ENCODE measurements around the gene ITGA4. TPM values are rescaled to one million over a fixed set of nuclear protein-coding genes. Genes with fewer than 3 reads are reported as not detected.
"Not testable (repeated sequence)": the region's sequence is repeated elsewhere in the genome, so short reads cannot be mapped to it uniquely, and the experiment has no call there.

The ITGA4 gene
- total RNA-seq, 1 donor from 2014 or later, result 104 TPM

DNA sequence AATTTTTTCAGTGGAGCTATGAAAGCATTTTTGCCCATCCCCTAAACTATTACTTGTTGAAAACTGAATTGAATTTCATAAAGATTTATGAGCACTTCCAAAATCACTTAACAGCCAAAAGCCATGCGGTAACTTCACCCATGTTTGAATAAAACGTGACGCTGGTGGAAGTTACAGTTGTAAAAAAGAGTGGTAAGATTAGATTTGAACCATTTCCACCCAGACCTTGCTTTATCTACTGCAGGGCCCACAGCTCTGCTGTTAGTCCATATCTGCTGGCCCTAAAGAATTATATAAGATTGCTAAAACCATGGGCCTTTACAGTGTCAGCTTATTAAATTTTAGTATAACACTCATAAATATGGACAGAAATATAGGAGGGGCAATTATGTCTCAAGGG lies 15.5 kb upstream of the ITGA4 start:
- H3K9me3 Mint-ChIP-seq, result no peaks in the 10 kb centered on the region
- POLR2A ChIA-PET, result interaction anchor here (0.7 to 1.4 kb wide), 2 partner anchors 9 to 15 kb away, joined by 3 to 5 read pairs; partner anchors contain the start of gene ITGA4
- intact Hi-C loops (cut with micrococcal nuclease), result no loop called here
- no peak overlapping the region for H3K4me3 Mint-ChIP-seq
- ATAC-seq (ENCODE audit: low read depth) (no peak), DNase-seq (no peak)
- H3K27me3 Mint-ChIP-seq, result no peaks in the 10 kb centered on the region
- H3K4me1 Mint-ChIP-seq, result peaks cover 36% of the 10 kb centered on the region
- CTCF ChIA-PET, result interaction anchor here (0.9 to 1.4 kb wide), 3 partner anchors 15 to 136 kb away, joined by 3 to 4 read pairs (median 3); partner anchors contain the start of gene ITGA4
- H3K36me3 Mint-ChIP-seq (ENCODE audit: low read depth), result no peaks in the 10 kb centered on the region
- TF ChIP-seq, protein P1, sequence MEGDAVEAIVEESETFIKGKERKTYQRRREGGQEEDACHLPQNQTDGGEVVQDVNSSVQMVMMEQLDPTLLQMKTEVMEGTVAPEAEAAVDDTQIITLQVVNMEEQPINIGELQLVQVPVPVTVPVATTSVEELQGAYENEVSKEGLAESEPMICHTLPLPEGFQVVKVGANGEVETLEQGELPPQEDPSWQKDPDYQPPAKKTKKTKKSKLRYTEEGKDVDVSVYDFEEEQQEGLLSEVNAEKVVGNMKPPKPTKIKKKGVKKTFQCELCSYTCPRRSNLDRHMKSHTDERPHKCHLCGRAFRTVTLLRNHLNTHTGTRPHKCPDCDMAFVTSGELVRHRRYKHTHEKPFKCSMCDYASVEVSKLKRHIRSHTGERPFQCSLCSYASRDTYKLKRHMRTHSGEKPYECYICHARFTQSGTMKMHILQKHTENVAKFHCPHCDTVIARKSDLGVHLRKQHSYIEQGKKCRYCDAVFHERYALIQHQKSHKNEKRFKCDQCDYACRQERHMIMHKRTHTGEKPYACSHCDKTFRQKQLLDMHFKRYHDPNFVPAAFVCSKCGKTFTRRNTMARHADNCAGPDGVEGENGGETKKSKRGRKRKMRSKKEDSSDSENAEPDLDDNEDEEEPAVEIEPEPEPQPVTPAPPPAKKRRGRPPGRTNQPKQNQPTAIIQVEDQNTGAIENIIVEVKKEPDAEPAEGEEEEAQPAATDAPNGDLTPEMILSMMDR (IDR thresholded peaks at IDR 0.05), result no peak
- H3K27ac Mint-ChIP-seq, result no peak overlapping the region

DNA sequence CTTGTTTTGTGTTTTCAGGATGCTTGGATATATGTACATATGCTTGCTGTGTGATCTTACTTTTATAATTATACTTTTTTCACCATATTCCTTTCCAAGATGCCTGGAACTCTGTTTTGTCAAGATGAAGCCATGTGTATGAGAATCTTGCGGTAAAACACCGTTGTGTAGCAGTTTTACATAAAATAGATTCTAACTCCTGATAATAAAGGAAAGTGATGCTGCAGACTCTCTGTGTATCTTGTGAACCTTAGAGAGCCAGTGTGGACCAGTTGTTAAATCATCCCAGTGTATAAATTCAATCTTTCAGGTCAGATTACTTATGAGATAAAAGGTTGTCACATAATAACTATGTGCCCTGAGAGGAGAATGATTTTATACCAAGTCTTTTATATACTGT lies 12.5 kb upstream of the ITGA4 start:
- ATAC-seq (ENCODE audit: low read depth) (no peak), DNase-seq (no peak)
- H3K4me3 Mint-ChIP-seq, result no peak overlapping the region
- H3K27me3 Mint-ChIP-seq, result no peaks in the 10 kb centered on the region
- intact Hi-C loops (cut with micrococcal nuclease), result no loop called here
- TF ChIP-seq, protein P1 (IDR thresholded peaks at IDR 0.05), result no peak
- CTCF ChIA-PET, result no interaction called here
- H3K4me1 Mint-ChIP-seq, result peaks cover 27% of the 10 kb centered on the region
- no peaks in the 10 kb centered on the region for H3K36me3 Mint-ChIP-seq (ENCODE audit: low read depth)
- POLR2A ChIA-PET, result interaction anchor here (0.5 kb wide), 1 partner anchor 10 kb away, joined by 3 read pairs; no protein-coding TSS in a partner anchor
- H3K27ac Mint-ChIP-seq, result no peak overlapping the region
- H3K9me3 Mint-ChIP-seq, result no peaks in the 10 kb centered on the region

DNA sequence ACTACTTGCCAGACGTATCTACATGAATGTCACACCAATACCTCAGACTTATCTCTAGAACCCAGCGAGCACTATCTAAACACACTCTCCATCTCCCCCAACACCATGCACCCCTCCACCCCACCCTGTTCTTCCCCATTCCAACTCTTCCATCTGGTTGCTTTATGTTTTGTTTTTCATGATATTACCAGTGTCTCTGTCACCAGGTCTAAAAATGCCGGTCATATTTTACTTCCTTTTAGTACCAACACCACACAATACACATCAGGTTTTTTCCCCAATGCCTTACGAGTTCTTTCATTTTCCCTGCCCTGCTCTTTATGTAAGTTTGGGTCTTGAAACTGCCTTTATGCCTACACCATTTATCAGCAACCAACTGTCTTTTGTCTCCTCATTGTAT lies 10.2 kb upstream of the ITGA4 start:
- H3K36me3 Mint-ChIP-seq (ENCODE audit: low read depth), result no peaks in the 10 kb centered on the region
- no peaks in the 10 kb centered on the region for H3K27me3 Mint-ChIP-seq
- peak overlapping the region; percentile 54 for H3K27ac Mint-ChIP-seq
- ChIA-PET POLR2A (interaction anchor here (0.5 to 1.0 kb wide), 4 partner anchors 8 to 36 kb away, joined by 3 to 6 read pairs (median 4); no protein-coding TSS in a partner anchor), CTCF (no interaction called here)
- H3K4me3 Mint-ChIP-seq, result peak overlapping the region; percentile 17
- intact Hi-C loops (cut with micrococcal nuclease), result no loop called here
- no peak for DNase-seq
- peaks cover 29% of the 10 kb centered on the region for H3K4me1 Mint-ChIP-seq
- ATAC-seq (ENCODE audit: low read depth), result peak; percentile 52
- TF ChIP-seq, protein P1 (IDR thresholded peaks at IDR 0.05), result no peak
- no peaks in the 10 kb centered on the region for H3K9me3 Mint-ChIP-seq

DNA sequence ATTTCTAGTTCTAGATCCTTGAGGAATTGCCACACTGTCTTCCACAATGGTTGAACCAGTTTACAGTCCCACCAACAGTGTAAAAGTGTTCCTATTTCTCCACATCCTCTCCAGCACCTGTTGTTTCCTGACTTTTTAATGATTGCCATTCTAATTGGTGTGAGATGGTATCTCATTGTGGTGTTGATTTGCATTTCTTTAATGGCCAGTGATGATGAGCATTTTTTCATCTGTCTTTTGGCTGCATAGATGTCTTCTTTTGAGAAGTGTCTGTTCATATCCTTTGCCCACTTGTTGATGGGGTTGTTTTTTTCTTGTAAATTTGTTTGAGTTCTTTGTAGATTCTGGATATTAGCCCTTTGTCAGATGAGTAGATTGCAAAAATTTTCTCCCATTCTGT lies 7.9 kb upstream of the ITGA4 start:
- peaks cover 29% of the 10 kb centered on the region for H3K4me1 Mint-ChIP-seq
- DNase-seq; H3K27me3 Mint-ChIP-seq; ATAC-seq (ENCODE audit: low read depth); H3K9me3 Mint-ChIP-seq; intact Hi-C loops (cut with micrococcal nuclease); H3K27ac Mint-ChIP-seq; H3K36me3 Mint-ChIP-seq (ENCODE audit: low read depth); POLR2A ChIA-PET; H3K4me3 Mint-ChIP-seq; CTCF ChIA-PET: not testable (repeated sequence)

DNA sequence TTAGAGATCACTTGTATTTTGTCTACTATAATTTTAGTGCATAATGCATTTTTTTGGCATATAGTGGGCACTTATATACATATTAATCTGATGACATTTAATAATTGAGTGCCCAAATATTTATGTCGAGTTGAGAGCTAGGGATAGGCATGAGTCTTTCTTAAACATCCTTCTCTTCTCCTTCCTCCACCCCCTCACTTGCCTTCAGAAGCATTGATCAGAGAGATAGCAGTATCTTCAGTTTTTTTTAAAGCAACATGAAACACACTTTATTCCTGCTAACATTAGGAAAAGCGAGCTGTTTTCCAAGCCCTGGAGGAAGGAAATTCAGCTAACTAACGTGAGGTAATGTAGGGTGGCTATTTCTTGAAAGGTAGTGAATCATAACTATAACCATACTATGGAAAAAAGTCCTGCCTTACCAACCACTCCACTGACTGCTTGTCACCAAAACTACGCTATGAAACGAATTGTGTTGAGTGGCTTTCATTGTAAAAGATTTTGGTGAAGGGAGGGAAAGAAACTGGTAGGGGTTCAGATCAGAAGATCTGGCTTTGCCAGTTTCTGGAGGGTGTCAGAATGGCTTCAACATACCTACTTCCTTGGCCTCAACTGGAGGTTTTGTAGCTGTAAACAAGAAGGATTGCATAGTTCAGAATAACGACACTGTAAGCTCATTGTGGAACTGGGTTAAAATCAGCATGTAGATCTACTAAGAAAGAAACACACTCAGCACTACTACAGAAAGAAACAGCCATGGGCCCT lies 2.3 kb upstream of the ITGA4 start:
- peaks cover 47% of the 10 kb centered on the region for H3K4me1 Mint-ChIP-seq
- intact Hi-C loops (cut with micrococcal nuclease), result loop anchor here (5.0 kb wide), 3 partner anchors 213 to 1262 kb away; partner anchors contain the start of gene DNAJC10
- H3K27me3 Mint-ChIP-seq, result no peaks in the 10 kb centered on the region
- DNase-seq (no peak), ATAC-seq (ENCODE audit: low read depth) (no peak)
- H3K4me3 Mint-ChIP-seq, result no peak overlapping the region
- H3K9me3 Mint-ChIP-seq, result no peaks in the 10 kb centered on the region
- ChIA-PET CTCF (interaction anchor here (1.0 to 6.6 kb wide), 4 partner anchors 11 to 148 kb away, joined by 3 to 178 read pairs (median 7); no protein-coding TSS in a partner anchor), POLR2A (interaction anchor here (0.8 to 9.2 kb wide), 3 partner anchors 8 to 147 kb away, joined by 3 to 289 read pairs (median 4); no protein-coding TSS in a partner anchor)
- TF ChIP-seq, protein P1 (IDR thresholded peaks at IDR 0.05), result no peak
- H3K36me3 Mint-ChIP-seq (ENCODE audit: low read depth), result peaks cover 19% of the 10 kb centered on the region
- peak overlapping the region; percentile 54 for H3K27ac Mint-ChIP-seq

Data from activated B cell treated with CpG ODN at 0.5 μM for 24 hours (primary cell).